GM12892 (cell line): ENCODE data around the gene AGR3.

ENCODE experiments used
- POLR2A ChIP-seq: IDR thresholded peaks from 2 replicates; pipeline ENCODE4 v1.6.1; 2011; ENCODE audit warnings: low read depth, low read length, control low read depth
- POLR2AphosphoS5 ChIP-seq: IDR thresholded peaks from 2 replicates; pipeline ENCODE4 v1.6.1; 2011; ENCODE audit warnings: low read depth, low read length, control low read depth
- TAF1 ChIP-seq: IDR thresholded peaks from 2 replicates; pipeline ENCODE4 v1.6.1; 2011; ENCODE audit warnings: low read depth, mild to moderate bottlenecking, control low read depth, low read length, borderline replicate concordance

- TF ChIP-seq POLR2A, result no peak
- TF ChIP-seq POLR2AphosphoS5, result no peak
- no peak for TF ChIP-seq TAF1
Observed at GRCh38 chr7:16913643-16914042, 31.9 kb upstream of the AGR3 start.
